Endothelial cell of umbilical vein (primary cell): ENCODE results near the gene COL6A2. TPM values are rescaled to one million over a fixed set of nuclear protein-coding genes. Genes with fewer than 3 reads are reported as not detected.

Source experiments
- BruUV-seq: library from RNA; stranded (reverse); fragments of 400-500 nt; replicated peaks from 2 replicates; lab custom pipeline; 2021; lab: Mats Ljungman, UMichigan
- CTCF ChIA-PET: fragments of 300-600, 350-600 bp; sonication (Branson Sonifier 250); formaldehyde crosslinking; loops from one replicate; lab custom pipeline; 2021; ENCODE audit warnings: antibody characterized with exemption, inconsistent platforms; lab: Charles Lee
- POLR2A ChIA-PET: fragments of 300-600, 350-600 bp; sonication (Branson Sonifier 250); formaldehyde crosslinking; loops from one replicate; lab custom pipeline; 2021; ENCODE audit warnings: antibody characterized with exemption, inconsistent platforms; lab: Charles Lee
- DNase-seq: peaks from one replicate; pipeline ENCODE4 v3.0.0-alpha.2; 2011; ENCODE audit warnings: low read depth, low spot score
- FAIRE-seq: peaks from 2 replicates; lab custom pipeline; 2011; peaks lifted over from hg19 to GRCh38; lab: Jason Lieb, UNC
- H2AFZ ChIP-seq: 2 replicates; pipeline ENCODE4 v1.6.0; 2012; ENCODE audit warnings: low read depth, low read length, control low read depth, inconsistent platforms
- H3K27ac ChIP-seq: 2 replicates; pipeline ENCODE4 v1.5.1; 2011; ENCODE audit warnings: low read depth, mild to moderate bottlenecking, control low read depth, low read length, moderate library complexity; ENCODE audit not compliant: insufficient read depth
- H3K27me3 ChIP-seq, 2 experiments: 2 replicates each; pipeline versions ENCODE4 v1.6.0 to v1.6.1; 2011; ENCODE audit warnings: low read length in 2 of 2, mixed read lengths in 1 of 2; ENCODE audit not compliant: control insufficient read depth in 2 of 2, insufficient read depth in 2 of 2
- H3K36me3 ChIP-seq, 2 experiments: 2 replicates in 1 of 2; 3 replicates in 1 of 2; pipeline ENCODE4 v1.5.1; 2011; ENCODE audit warnings: low read length in 2 of 2, mild to moderate bottlenecking in 1 of 2, moderate library complexity in 1 of 2; ENCODE audit not compliant: control insufficient read depth in 2 of 2, insufficient read depth in 2 of 2; ENCODE audit errors: extremely low read depth in 1 of 2
- H3K4me1 ChIP-seq: 3 replicates; pipeline ENCODE4 v1.5.1; 2011; ENCODE audit warnings: mild to moderate bottlenecking, low read length; ENCODE audit not compliant: control insufficient read depth, insufficient read depth; ENCODE audit errors: extremely low read depth
- H3K4me2 ChIP-seq: 2 replicates; pipeline ENCODE4 v1.6.1; 2011; ENCODE audit warnings: low read length, control low read depth, mixed read lengths; ENCODE audit not compliant: insufficient read depth
- H3K4me3 ChIP-seq, 3 experiments: fragments of 200-600 bp in 1 of 3; sonication (generic), shearing (Covaris generic) in 1 of 3; replicated peaks in 1 of 3; 2 replicates each; pipeline ENCODE4 v1.5.1; 2011 to 2016; ENCODE audit warnings: control low read depth in 3 of 3, low read length in 3 of 3, mild to moderate bottlenecking in 2 of 3, inconsistent platforms in 1 of 3, low read depth in 1 of 3, moderate library complexity in 1 of 3; ENCODE audit not compliant: insufficient read depth in 1 of 3
- H3K79me2 ChIP-seq: 2 replicates; pipeline ENCODE4 v1.6.0; 2012; ENCODE audit warnings: low read length, inconsistent platforms; ENCODE audit not compliant: control insufficient read depth, insufficient read depth
- H3K9ac ChIP-seq: replicated peaks from 2 replicates; pipeline ENCODE3; 2011; ENCODE audit warnings: low read length, control low read depth; ENCODE audit not compliant: insufficient read depth; ENCODE audit errors: extremely low read depth
- H3K9me1 ChIP-seq: replicated peaks from 3 replicates; pipeline ENCODE4 v1.6.0; 2011; ENCODE audit warnings: mild to moderate bottlenecking, low read length; ENCODE audit not compliant: control insufficient read depth, insufficient read depth; ENCODE audit errors: extremely low read depth
- H3K9me3 ChIP-seq: replicated peaks from 2 replicates; pipeline ENCODE4 v1.5.1; 2012; ENCODE audit warnings: low read length, inconsistent platforms; ENCODE audit not compliant: control insufficient read depth, insufficient read depth
- H4K20me1 ChIP-seq: replicated peaks from 2 replicates; pipeline ENCODE3; 2011; ENCODE audit warnings: mild to moderate bottlenecking, low read length; ENCODE audit not compliant: control insufficient read depth, insufficient read depth; ENCODE audit errors: extremely low read depth
- EZH2 ChIP-seq: IDR thresholded peaks from 2 replicates; pipeline ENCODE4 v1.6.1; 2012; ENCODE audit warnings: borderline replicate concordance, low read depth, mild to moderate bottlenecking, moderate library complexity, low read length, inconsistent platforms; ENCODE audit not compliant: severe bottlenecking
- FOS ChIP-seq: IDR thresholded peaks from 2 replicates; pipeline ENCODE4 v1.6.1; 2011; ENCODE audit warnings: mild to moderate bottlenecking, low read length, moderate library complexity, borderline replicate concordance; ENCODE audit not compliant: insufficient read depth
- GATA2 ChIP-seq: IDR thresholded peaks from 2 replicates; pipeline ENCODE4 v1.7.0; 2011; ENCODE audit warnings: low read depth, mild to moderate bottlenecking, moderate library complexity, mixed read lengths, low read length; ENCODE audit not compliant: insufficient read length, insufficient read depth
- JUN ChIP-seq: IDR thresholded peaks from 2 replicates; pipeline ENCODE4 v1.6.1; 2011; ENCODE audit warnings: borderline replicate concordance, low read depth; ENCODE audit not compliant: insufficient read length, insufficient read depth
- MAX ChIP-seq: IDR thresholded peaks from 2 replicates; pipeline ENCODE4 v1.6.1; 2011; ENCODE audit not compliant: insufficient read depth, insufficient read length
- MYC ChIP-seq: IDR thresholded peaks from one replicate; pipeline ENCODE4 v1.6.1; 2011; ENCODE audit warnings: mild to moderate bottlenecking, low read depth, low read length
- POLR2A ChIP-seq: IDR thresholded peaks from 2 replicates; pipeline ENCODE4 v1.6.1; 2012; ENCODE audit warnings: low read depth, mild to moderate bottlenecking, control low read depth, low read length
- POLR2AphosphoS5 ChIP-seq: IDR thresholded peaks from 2 replicates; pipeline ENCODE4 v1.6.1; 2012; ENCODE audit warnings: low read depth, mild to moderate bottlenecking, control low read depth, low read length, moderate library complexity; ENCODE audit not compliant: insufficient read depth
- dilution Hi-C: fragments of 300-500 bp; cut with MboI; formaldehyde crosslinking; loops from one replicate; pipeline ENCODE4 v1.15.0; 2019; ENCODE audit warnings: low sequenced_read_pairs; ENCODE audit not compliant: extremely low pct_ligation_motif_present
- intact Hi-C: fragments of 100-400 bp; cut with micrococcal nuclease; formaldehyde crosslinking; loops from one replicate; pipeline ENCODE4 v1.10.0; 2022
- polyA plus RNA-seq, 4 experiments: library from polyadenylated mRNA; depleted of rRNA in 3 of 4; stranded (reverse) in 3 of 4; unstranded in 1 of 4; fragments of >200 nt; gene quantifications; 2 replicates each; pipeline versions ENCODE4 v1.2.1 to v1.2.3, GENCODE V29; 2011 to 2012; ENCODE audit warnings: missing spikeins in 1 of 4
- total RNA-seq: library from RNA; stranded (reverse); gene quantifications from 2 replicates; pipeline ENCODE4 v1.2.3, GENCODE V29; 2021
- TF ChIP-seq, protein P1 (sequence below), 2 donors: IDR thresholded peaks; 1 replicate in 1 of 2; 2 replicates in 1 of 2; pipeline ENCODE4 v1.5.1; 2011; ENCODE audit warnings: low read length in 2 of 2, mild to moderate bottlenecking in 2 of 2, moderate library complexity in 2 of 2, control low read depth in 1 of 2, inconsistent platforms in 1 of 2, low read depth in 1 of 2; ENCODE audit not compliant: insufficient read depth in 1 of 2; ENCODE audit errors: extremely low read depth in 1 of 2

Gene COL6A2
- total and polyA plus RNA-seq, 2 donors (not counting 3 experiments of a cell fraction or from before 2014, with no cell fraction given) = 3.4 to 6.1 TPM

- Histone ChIP-seq H3K79me2 (no peaks in the 10 kb centered on the region), H2AFZ (no peak overlapping the region), H3K9ac (no peak overlapping the region), H3K4me1 (no peaks in the 10 kb centered on the region), H3K4me2 (no peak overlapping the region), H3K36me3 (no peaks in the 10 kb centered on the region), H3K27me3 (peaks cover 21 to 27% of the 10 kb centered on the region in 2 experiments), H3K27ac (no peak overlapping the region), H3K4me3 (no peak overlapping the region), H4K20me1 (no peaks in the 10 kb centered on the region), H3K9me3 (no peaks in the 10 kb centered on the region), H3K9me1 (no peaks in the 10 kb centered on the region)
- CTCF ChIA-PET = no interaction called here
- dilution Hi-C loops (no loop called here), intact Hi-C loops (loop anchor here (5.0 kb wide), 1 partner anchor 124 kb away; no protein-coding TSS in a partner anchor)
- FAIRE-seq = no peak
- no peak for DNase-seq
- BruUV-seq = no TSS peak
- TF ChIP-seq POLR2A (no peak), EZH2 (no peak), GATA2 (no peak), MYC (no peak), FOS (no peak), POLR2AphosphoS5 (no peak), MAX (no peak), JUN (no peak)
- TF ChIP-seq, protein P1, sequence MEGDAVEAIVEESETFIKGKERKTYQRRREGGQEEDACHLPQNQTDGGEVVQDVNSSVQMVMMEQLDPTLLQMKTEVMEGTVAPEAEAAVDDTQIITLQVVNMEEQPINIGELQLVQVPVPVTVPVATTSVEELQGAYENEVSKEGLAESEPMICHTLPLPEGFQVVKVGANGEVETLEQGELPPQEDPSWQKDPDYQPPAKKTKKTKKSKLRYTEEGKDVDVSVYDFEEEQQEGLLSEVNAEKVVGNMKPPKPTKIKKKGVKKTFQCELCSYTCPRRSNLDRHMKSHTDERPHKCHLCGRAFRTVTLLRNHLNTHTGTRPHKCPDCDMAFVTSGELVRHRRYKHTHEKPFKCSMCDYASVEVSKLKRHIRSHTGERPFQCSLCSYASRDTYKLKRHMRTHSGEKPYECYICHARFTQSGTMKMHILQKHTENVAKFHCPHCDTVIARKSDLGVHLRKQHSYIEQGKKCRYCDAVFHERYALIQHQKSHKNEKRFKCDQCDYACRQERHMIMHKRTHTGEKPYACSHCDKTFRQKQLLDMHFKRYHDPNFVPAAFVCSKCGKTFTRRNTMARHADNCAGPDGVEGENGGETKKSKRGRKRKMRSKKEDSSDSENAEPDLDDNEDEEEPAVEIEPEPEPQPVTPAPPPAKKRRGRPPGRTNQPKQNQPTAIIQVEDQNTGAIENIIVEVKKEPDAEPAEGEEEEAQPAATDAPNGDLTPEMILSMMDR (IDR thresholded peaks at IDR 0.05; ENCODE audit: extremely low read depth in 1 of 2, insufficient read depth in 1 of 2, low read depth in 1 of 2, low read length in 2 of 2) = no peak
- POLR2A ChIA-PET = no interaction called here
Observed at GRCh38 chr21:46096596-46097335, 1.1 kb upstream of the COL6A2 start.
